ENCODE results near the gene VPS26B. TPM values are rescaled to one million over a fixed set of nuclear protein-coding genes. Genes with fewer than 3 reads are reported as not detected.
"Not testable (repeated sequence)": the region's sequence is repeated elsewhere in the genome, so short reads cannot be mapped to it uniquely, and the experiment has no call there.

The VPS26B gene
- total and polyA plus RNA-seq, 7 donors: 12.2 to 34.8 (median 21.7) TPM

DNA sequence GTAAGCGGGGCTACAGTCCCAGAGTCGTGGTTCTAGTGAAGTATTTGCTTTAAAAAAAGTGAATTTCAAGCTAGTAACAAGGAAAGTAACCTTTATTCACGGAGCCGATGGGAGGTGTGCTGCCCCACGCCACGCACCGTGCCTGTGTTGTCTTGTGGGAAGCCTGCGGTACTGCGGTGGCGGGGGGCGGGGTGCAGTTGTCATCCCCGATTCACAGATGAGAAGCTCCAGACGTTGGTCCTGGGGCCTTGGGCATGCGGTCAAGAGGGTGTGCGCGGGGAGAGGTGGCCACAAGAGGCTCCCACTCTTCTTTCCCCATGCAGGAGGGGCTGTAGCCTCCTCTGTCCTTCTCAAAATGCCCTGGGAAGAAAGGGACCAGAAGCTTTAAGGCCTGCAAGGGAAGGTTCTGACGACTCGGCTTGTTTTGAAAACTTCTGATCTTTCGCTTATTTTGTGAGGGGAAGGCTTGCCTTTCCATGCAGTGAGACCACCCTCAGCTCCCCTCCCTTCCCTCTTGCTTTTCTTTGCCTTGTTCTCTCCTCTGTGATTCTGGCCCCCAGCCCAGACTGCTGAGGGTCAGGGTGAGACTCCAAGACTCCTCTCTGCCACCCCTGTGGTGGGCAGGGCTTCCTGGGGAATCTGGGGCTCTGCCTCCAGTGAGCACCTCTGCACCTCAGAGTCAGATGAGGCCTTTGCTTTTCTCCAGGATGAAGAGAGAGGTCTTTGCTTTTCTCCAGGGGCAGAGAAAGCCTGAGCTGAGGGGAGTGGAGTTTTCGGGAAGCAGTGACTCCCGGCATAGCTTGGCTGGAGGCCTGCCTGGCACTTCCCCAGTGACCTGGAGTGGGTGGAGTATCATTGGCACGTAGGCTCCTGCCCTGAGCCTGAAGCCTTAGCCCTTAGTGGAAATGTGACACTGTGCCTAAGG lies 57.9 kb downstream of the VPS26B start:
- ATAC-seq: no peak
- no peak for DNase-seq
- intact Hi-C loops (cut with DNase I): no loop called here
- H3K4me3 ChIP-seq: no peak overlapping the region
- WGBS, 3 donors: 77 to 81% (median 79%) methylated on average over 22 of the region's 22 CpGs
- TF ChIP-seq, protein P1, sequence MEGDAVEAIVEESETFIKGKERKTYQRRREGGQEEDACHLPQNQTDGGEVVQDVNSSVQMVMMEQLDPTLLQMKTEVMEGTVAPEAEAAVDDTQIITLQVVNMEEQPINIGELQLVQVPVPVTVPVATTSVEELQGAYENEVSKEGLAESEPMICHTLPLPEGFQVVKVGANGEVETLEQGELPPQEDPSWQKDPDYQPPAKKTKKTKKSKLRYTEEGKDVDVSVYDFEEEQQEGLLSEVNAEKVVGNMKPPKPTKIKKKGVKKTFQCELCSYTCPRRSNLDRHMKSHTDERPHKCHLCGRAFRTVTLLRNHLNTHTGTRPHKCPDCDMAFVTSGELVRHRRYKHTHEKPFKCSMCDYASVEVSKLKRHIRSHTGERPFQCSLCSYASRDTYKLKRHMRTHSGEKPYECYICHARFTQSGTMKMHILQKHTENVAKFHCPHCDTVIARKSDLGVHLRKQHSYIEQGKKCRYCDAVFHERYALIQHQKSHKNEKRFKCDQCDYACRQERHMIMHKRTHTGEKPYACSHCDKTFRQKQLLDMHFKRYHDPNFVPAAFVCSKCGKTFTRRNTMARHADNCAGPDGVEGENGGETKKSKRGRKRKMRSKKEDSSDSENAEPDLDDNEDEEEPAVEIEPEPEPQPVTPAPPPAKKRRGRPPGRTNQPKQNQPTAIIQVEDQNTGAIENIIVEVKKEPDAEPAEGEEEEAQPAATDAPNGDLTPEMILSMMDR (IDR thresholded peaks at IDR 0.05): no peak
- H3K4me1 ChIP-seq: no peaks in the 10 kb centered on the region
- H3K36me3 ChIP-seq (ENCODE audit: insufficient read depth in 1 of 2, low read depth in 1 of 2): no peaks in the 10 kb centered on the region
- H3K9me3 ChIP-seq: no peaks in the 10 kb centered on the region
- no peak overlapping the region for H3K27ac ChIP-seq
- peaks cover 2 to 25% (median 10%) of the 10 kb centered on the region in 3 donors for H3K27me3 ChIP-seq (ENCODE audit: insufficient read depth in 3 of 3, low read length in 2 of 3)

DNA sequence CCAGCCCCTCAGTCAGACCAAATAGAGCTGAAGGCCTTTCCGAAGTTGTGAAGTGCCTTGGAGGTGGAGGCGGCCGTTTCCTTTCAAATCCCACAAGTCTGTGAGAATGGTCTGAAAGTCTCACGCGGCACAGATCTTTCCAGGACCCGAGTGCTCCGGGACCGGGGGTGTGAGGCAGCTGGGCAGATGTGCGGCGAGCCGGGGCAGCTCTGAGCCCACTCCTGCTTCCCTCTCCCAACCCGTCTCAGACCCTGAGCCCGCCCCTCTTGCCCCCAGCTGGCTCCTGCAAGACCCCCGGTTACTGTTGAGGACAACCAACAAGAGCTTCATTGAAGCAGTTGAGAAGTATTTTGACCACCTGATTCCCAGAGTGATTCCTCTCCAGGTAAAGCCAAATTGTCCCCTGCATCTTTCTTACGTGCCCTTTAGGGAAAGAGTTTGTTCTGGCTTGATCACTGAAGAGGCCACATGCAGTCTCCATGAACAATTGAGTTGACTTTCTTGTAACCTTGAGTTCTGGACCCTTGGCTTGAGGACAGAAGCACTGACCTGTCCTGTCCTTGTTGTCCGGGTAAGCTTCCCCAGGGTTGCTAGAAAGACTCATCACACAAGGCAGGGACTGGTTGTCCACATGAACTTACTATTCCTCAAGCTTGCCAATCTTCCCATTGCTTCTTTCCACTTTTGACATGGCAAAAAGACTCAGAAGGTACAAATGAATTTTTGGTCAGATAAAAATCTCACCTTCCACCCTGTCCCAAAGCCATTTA lies 59.2 kb downstream of the VPS26B start:
- no peak for ATAC-seq

DNA sequence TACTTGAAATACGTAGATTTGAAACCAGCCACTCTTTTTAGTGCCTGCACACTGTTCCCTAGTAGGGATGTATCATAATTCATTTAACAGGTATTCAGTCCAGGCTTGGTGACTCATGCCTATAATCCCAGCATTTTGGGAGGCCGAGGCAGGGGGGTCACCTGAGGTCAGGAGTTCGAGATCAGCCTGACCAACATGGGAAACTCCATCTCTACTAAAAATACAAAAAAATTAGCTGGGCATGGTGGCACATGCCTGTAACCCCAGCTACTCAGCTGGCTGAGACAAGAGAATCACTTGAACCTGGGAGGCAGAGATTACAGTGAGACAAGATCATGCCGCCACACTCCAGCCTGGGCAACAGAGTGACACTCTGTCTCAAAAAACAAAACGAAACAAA lies 59.9 kb downstream of the VPS26B start:
- H3K9me3 ChIP-seq; H3K36me3 ChIP-seq (ENCODE audit: insufficient read depth in 1 of 2, low read depth in 1 of 2); intact Hi-C loops (cut with DNase I); H3K27ac ChIP-seq; H3K27me3 ChIP-seq (ENCODE audit: insufficient read depth in 3 of 3, low read length in 2 of 3); ATAC-seq; H3K4me3 ChIP-seq; H3K4me1 ChIP-seq; DNase-seq: not testable (repeated sequence)
- WGBS, 3 donors: 83 to 86% (median 85%) methylated on average over 5 of the region's 5 CpGs

More for the DNA sequence above, 59.2 kb downstream of the VPS26B start:
- Histone ChIP-seq H3K36me3 (ENCODE audit: insufficient read depth in 1 of 2, low read depth in 1 of 2) (no peaks in the 10 kb centered on the region), H3K9me3 (no peaks in the 10 kb centered on the region), H3K4me1 (no peaks in the 10 kb centered on the region), H3K27ac (no peak overlapping the region), H3K27me3 (ENCODE audit: insufficient read depth in 3 of 3, low read length in 2 of 3) (peaks cover under 1 to 13% (median 1%) of the 10 kb centered on the region in 3 donors), H3K4me3 (no peak overlapping the region)
- intact Hi-C loops (cut with DNase I): no loop called here
- no peak for DNase-seq
- TF ChIP-seq, protein P1 (IDR thresholded peaks at IDR 0.05): no peak
- WGBS, 3 donors: 62 to 71% (median 70%) methylated on average over 16 of the region's 16 CpGs

DNA sequence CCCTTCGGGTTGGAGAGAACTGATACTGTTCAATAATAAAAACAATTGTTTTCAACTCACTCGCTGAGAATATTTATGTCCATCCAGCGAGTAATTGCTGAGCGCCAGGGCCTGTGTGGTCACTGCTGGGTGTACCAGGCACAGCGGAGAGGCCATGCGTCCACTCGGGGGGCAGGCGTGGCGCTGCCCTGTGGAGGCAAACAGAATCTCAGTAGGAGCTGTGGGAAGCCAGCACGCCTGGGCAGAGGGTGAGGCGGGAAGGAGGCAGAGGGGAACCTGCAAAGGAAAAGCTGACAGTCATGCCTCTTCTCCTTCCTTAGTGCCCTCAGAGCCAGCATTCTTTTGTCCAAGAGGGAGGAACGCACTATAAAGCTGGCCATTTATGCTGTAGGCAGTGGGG lies 63.1 kb downstream of the VPS26B start:
- intact Hi-C loops (cut with DNase I): no loop called here
- Histone ChIP-seq H3K27ac (no peak overlapping the region), H3K27me3 (ENCODE audit: insufficient read depth in 3 of 3, low read length in 2 of 3) (peaks cover 0 to 4% (median 0%) of the 10 kb centered on the region in 3 donors), H3K4me3 (no peak overlapping the region), H3K9me3 (no peaks in the 10 kb centered on the region), H3K36me3 (ENCODE audit: insufficient read depth in 1 of 2, low read depth in 1 of 2) (no peaks in the 10 kb centered on the region), H3K4me1 (no peaks in the 10 kb centered on the region)
- no peak for ATAC-seq
- WGBS, 3 donors: 88 to 93% (median 89%) methylated on average over 12 of the region's 12 CpGs
- TF ChIP-seq, protein P1 (IDR thresholded peaks at IDR 0.05): no peak
- no peak for DNase-seq

DNA sequence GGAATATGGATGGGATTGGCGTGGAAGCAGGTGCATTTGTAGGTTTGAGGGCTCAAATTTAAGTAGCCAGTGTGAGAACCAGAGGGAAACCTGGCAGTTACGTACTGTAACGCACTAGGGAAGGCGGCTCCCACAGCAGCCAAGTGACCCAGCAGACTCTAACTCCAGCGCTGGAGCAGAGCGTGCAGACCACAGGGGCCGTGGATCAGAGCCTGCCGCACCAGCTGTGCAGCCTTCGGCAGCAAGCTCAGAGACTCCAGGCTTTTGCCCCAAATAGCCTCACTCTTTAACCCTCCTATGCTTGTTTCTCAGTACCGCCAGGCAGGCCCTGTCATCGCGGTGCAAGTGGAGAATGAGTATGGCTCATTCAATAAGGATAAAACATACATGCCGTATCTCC lies 64.0 kb downstream of the VPS26B start:
- Histone ChIP-seq H3K4me1 (no peaks in the 10 kb centered on the region), H3K36me3 (ENCODE audit: insufficient read depth in 1 of 2, low read depth in 1 of 2) (no peaks in the 10 kb centered on the region), H3K4me3 (no peak overlapping the region), H3K27ac (no peak overlapping the region), H3K9me3 (no peaks in the 10 kb centered on the region), H3K27me3 (ENCODE audit: insufficient read depth in 3 of 3, low read length in 2 of 3) (peaks cover 0 to 4% (median 0%) of the 10 kb centered on the region in 3 donors)
- ATAC-seq (no peak), DNase-seq (no peak)
- WGBS, 3 donors: 88 to 91% (median 91%) methylated on average over 13 of the region's 13 CpGs
- TF ChIP-seq, protein P1 (IDR thresholded peaks at IDR 0.05): no peak
- intact Hi-C loops (cut with DNase I): no loop called here
